Caco-2 (cell line): ENCODE measurements around the gene AP3S1. TPM values are rescaled to one million over a fixed set of nuclear protein-coding genes. Genes with fewer than 3 reads are reported as not detected.

Experiments
- BruUV-seq: library from RNA; stranded (reverse); fragments of 400-500 nt; replicated peaks from 2 replicates; lab custom pipeline; 2021; lab: Mats Ljungman, UMichigan
- CTCF ChIA-PET: fragments of 300-600 bp; sonication (Branson Sonifier 250); formaldehyde crosslinking; loops from one replicate; lab custom pipeline; 2022; ENCODE audit warnings: antibody characterized with exemption; lab: Charles Lee
- POLR2A ChIA-PET: fragments of 300-600 bp; sonication (Branson Sonifier 250); formaldehyde crosslinking; loops from one replicate; lab custom pipeline; 2022; ENCODE audit warnings: antibody characterized with exemption; lab: Charles Lee
- DNase-seq, 2 experiments: peaks; one replicate each; pipeline versions ENCODE4 v3.0.0 to v3.0.0-alpha.2; 2020 to 2022
- H3K27me3 ChIP-seq: replicated peaks from 2 replicates; pipeline ENCODE4 v1.6.0; 2011; ENCODE audit warnings: low read length; ENCODE audit not compliant: control insufficient read depth, insufficient read depth
- H3K36me3 ChIP-seq: 2 replicates; pipeline ENCODE4 v1.5.1; 2011; ENCODE audit warnings: low read length; ENCODE audit not compliant: control insufficient read depth, insufficient read depth
- H3K4me1 ChIP-seq: fragments of 250-450 bp; sonication (Bioruptor Pico); 2 replicates; pipeline ENCODE4 v1.5.1; 2020; ENCODE audit warnings: mild to moderate bottlenecking
- H3K4me3 ChIP-seq: 2 replicates; pipeline ENCODE4 v1.5.1; 2011; ENCODE audit warnings: low read depth, mild to moderate bottlenecking, control low read depth, low read length
- H3K9me3 ChIP-seq: fragments of 250-450 bp; sonication (Bioruptor Pico); 2 replicates; pipeline ENCODE4 v1.5.1; 2020; ENCODE audit warnings: mild to moderate bottlenecking, moderate library complexity
- H3K27ac Mint-ChIP-seq: one replicate; pipeline ENCODE4 v1.8.0; 2022; ENCODE audit warnings: mixed read lengths; ENCODE audit not compliant: unreplicated experiment
- H3K27me3 Mint-ChIP-seq: one replicate; pipeline ENCODE4 v1.8.0; 2022; ENCODE audit warnings: mixed read lengths; ENCODE audit not compliant: insufficient read depth, unreplicated experiment
- H3K36me3 Mint-ChIP-seq: one replicate; pipeline ENCODE4 v1.8.0; 2022; ENCODE audit warnings: mild to moderate bottlenecking, mixed read lengths; ENCODE audit not compliant: insufficient read depth, unreplicated experiment
- H3K4me1 Mint-ChIP-seq: one replicate; pipeline ENCODE4 v1.8.0; 2022; ENCODE audit warnings: low read depth, mixed read lengths; ENCODE audit not compliant: unreplicated experiment
- H3K4me3 Mint-ChIP-seq: one replicate; pipeline ENCODE4 v1.8.0; 2022; ENCODE audit warnings: mild to moderate bottlenecking, moderate library complexity, mixed read lengths; ENCODE audit not compliant: unreplicated experiment
- H3K9me3 Mint-ChIP-seq: one replicate; pipeline ENCODE4 v1.8.0; 2022; ENCODE audit warnings: mixed read lengths; ENCODE audit not compliant: unreplicated experiment
- CTCF ChIP-seq, 2 experiments: fragments of 200-600 bp in 1 of 2; IDR thresholded peaks; 1 replicate in 1 of 2; 2 replicates in 1 of 2; pipeline versions ENCODE4 v1.5.1 to v1.8.0; 2011 to 2022; ENCODE audit warnings: antibody characterized with exemption in 1 of 2, control low read depth in 1 of 2, inconsistent platforms in 1 of 2, low read depth in 1 of 2, low read length in 1 of 2, mild to moderate bottlenecking in 1 of 2, moderate library complexity in 1 of 2; ENCODE audit not compliant: insufficient read depth in 1 of 2, severe bottlenecking in 1 of 2, unreplicated experiment in 1 of 2
- intact Hi-C: fragments of 100-400 bp; cut with micrococcal nuclease; formaldehyde crosslinking; loops from one replicate; pipeline ENCODE4 v1.10.0; 2022; ENCODE audit not compliant: unreplicated experiment
- total RNA-seq: library from RNA; stranded (reverse); gene quantifications from 2 replicates; pipeline ENCODE4 v1.2.3, GENCODE V29; 2022

Gene AP3S1
- total RNA-seq, 1 experiment from 2014 or later = 104 TPM

- TF ChIP-seq CTCF (IDR thresholded peaks at IDR 0.05; ENCODE audit: insufficient read depth in 1 of 2, low read depth in 1 of 2, low read length in 1 of 2, severe bottlenecking in 1 of 2, unreplicated experiment in 1 of 2) = no peak
- Histone ChIP-seq H3K9me3 (no peaks in the 10 kb centered on the region), H3K27me3 (no peaks in the 10 kb centered on the region), H3K4me3 (no peak overlapping the region), H3K36me3 (no peaks in the 10 kb centered on the region), H3K4me1 (no peaks in the 10 kb centered on the region)
- BruUV-seq = no TSS peak
- no peak overlapping the region for H3K4me3 Mint-ChIP-seq
- DNase-seq = no peak
- CTCF ChIA-PET = no interaction called here
- H3K4me1 Mint-ChIP-seq = no peaks in the 10 kb centered on the region
- H3K27me3 Mint-ChIP-seq = no peaks in the 10 kb centered on the region
- no peaks in the 10 kb centered on the region for H3K36me3 Mint-ChIP-seq
- POLR2A ChIA-PET = no interaction called here
- no peak overlapping the region for H3K27ac Mint-ChIP-seq
- intact Hi-C loops = no loop called here
- no peaks in the 10 kb centered on the region for H3K9me3 Mint-ChIP-seq
Observed at GRCh38 chr5:115948091-115948534, 106.4 kb downstream of the AP3S1 start.

GRCh38 chr5:115949096-115949495 lies 107.4 kb downstream of the AP3S1 start:
- no TSS peak for BruUV-seq
- H3K36me3 ChIP-seq = no peaks in the 10 kb centered on the region
- no peak overlapping the region for H3K27ac Mint-ChIP-seq
- ChIA-PET CTCF (no interaction called here), POLR2A (no interaction called here)
- no peaks in the 10 kb centered on the region for H3K27me3 ChIP-seq
- H3K9me3 ChIP-seq = no peaks in the 10 kb centered on the region
- TF ChIP-seq CTCF (IDR thresholded peaks at IDR 0.05; ENCODE audit: insufficient read depth in 1 of 2, low read depth in 1 of 2, low read length in 1 of 2, severe bottlenecking in 1 of 2, unreplicated experiment in 1 of 2) = no peak
- H3K4me1 Mint-ChIP-seq = no peaks in the 10 kb centered on the region
- no peak overlapping the region for H3K4me3 ChIP-seq
- no peaks in the 10 kb centered on the region for H3K27me3 Mint-ChIP-seq
- intact Hi-C loops = no loop called here
- H3K4me1 ChIP-seq = no peaks in the 10 kb centered on the region
- H3K4me3 Mint-ChIP-seq = no peak overlapping the region
- H3K36me3 Mint-ChIP-seq = no peaks in the 10 kb centered on the region
- no peaks in the 10 kb centered on the region for H3K9me3 Mint-ChIP-seq
- DNase-seq = no peak

GRCh38 chr5:115952588-115952987 lies 110.9 kb downstream of the AP3S1 start:
- no peaks in the 10 kb centered on the region for H3K4me1 Mint-ChIP-seq
- no TSS peak for BruUV-seq

More at GRCh38 chr5:115952588-115952987, 110.9 kb downstream of the AP3S1 start:
- no peak for DNase-seq
- Mint-ChIP-seq H3K27me3 (no peaks in the 10 kb centered on the region), H3K27ac (no peak overlapping the region), H3K36me3 (no peaks in the 10 kb centered on the region), H3K9me3 (no peaks in the 10 kb centered on the region), H3K4me3 (no peak overlapping the region)
- Histone ChIP-seq H3K4me3 (no peak overlapping the region), H3K36me3 (no peaks in the 10 kb centered on the region), H3K4me1 (no peaks in the 10 kb centered on the region), H3K27me3 (no peaks in the 10 kb centered on the region; the same call in 1 of the 2 replicates), H3K9me3 (no peaks in the 10 kb centered on the region)
- ChIA-PET POLR2A (interaction anchor here (0.5 kb wide), 1 partner anchor 16 kb away, joined by 3 read pairs; no protein-coding TSS in a partner anchor), CTCF (no interaction called here)
- TF ChIP-seq CTCF (IDR thresholded peaks at IDR 0.05; ENCODE audit: insufficient read depth in 1 of 2, low read depth in 1 of 2, low read length in 1 of 2, severe bottlenecking in 1 of 2, unreplicated experiment in 1 of 2) = no peak
- intact Hi-C loops = no loop called here
